ENCODE data around the gene KARS1.

KARS1 gene

DNA sequence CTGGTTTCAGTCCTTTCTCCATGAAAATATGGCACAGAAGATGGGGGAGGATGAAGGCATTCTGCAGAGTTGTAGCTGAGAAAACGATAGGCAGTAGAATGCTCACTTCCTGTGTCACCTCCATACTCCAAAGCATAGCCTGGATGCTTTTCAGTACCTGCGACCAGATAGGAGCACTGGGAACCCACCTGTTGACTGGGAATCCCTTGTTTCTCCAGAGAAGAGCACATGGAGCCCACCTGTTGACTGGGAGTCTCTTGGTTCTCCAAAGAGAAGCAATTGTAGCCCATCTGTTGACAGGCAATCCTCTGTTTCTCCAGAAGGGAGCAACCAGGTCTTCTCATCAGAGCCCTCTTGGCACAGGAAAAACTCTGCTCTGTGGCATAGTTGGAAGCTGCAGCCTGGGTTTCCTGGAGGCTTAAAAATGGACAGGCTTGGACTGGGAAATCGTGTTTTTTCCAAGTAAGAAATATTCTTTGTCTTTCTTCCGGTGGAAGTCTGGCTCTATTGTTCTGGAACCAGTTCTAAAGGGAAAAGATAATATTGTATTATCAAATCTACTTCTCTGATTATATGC is 13.3 kb upstream of the KARS1 start:
- Histone ChIP-seq H3K4me1 (ENCODE audit: insufficient read depth, low read length) (no peaks in the 10 kb centered on the region), H3K9ac (ENCODE audit: low read depth, low read length) (no peak overlapping the region), H3K9me3 (ENCODE audit: insufficient read depth, low read length, severe bottlenecking) (no peaks in the 10 kb centered on the region), H3K27me3 (ENCODE audit: insufficient read depth, low read length, poor library complexity) (no peaks in the 10 kb centered on the region), H4K20me1 (ENCODE audit: insufficient read depth, low read length) (peaks cover 11% of the 10 kb centered on the region; the same call in 1 of the 2 replicates), H3K36me3 (ENCODE audit: insufficient read depth, low read length) (peaks cover 34% of the 10 kb centered on the region), H3K4me2 (ENCODE audit: insufficient read depth, low read length) (no peak overlapping the region), H2AFZ (ENCODE audit: low read depth, low read length) (no peak overlapping the region), H3K27ac (ENCODE audit: low read length) (no peak overlapping the region), H3K4me3 (ENCODE audit: low read depth in 1 of 2, low read length in 2 of 2) (no peak overlapping the region), H3K79me2 (ENCODE audit: insufficient read depth, low read length) (peaks cover 4% of the 10 kb centered on the region; the same call in 1 of the 2 replicates)
- ATAC-seq (ENCODE audit: insufficient read depth, low read depth), result no peak
- no peak for DNase-seq
- TF ChIP-seq, protein P1, sequence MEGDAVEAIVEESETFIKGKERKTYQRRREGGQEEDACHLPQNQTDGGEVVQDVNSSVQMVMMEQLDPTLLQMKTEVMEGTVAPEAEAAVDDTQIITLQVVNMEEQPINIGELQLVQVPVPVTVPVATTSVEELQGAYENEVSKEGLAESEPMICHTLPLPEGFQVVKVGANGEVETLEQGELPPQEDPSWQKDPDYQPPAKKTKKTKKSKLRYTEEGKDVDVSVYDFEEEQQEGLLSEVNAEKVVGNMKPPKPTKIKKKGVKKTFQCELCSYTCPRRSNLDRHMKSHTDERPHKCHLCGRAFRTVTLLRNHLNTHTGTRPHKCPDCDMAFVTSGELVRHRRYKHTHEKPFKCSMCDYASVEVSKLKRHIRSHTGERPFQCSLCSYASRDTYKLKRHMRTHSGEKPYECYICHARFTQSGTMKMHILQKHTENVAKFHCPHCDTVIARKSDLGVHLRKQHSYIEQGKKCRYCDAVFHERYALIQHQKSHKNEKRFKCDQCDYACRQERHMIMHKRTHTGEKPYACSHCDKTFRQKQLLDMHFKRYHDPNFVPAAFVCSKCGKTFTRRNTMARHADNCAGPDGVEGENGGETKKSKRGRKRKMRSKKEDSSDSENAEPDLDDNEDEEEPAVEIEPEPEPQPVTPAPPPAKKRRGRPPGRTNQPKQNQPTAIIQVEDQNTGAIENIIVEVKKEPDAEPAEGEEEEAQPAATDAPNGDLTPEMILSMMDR (IDR thresholded peaks at IDR 0.05; ENCODE audit: borderline replicate concordance, extremely low read depth, low read length, poor library complexity, severe bottlenecking), result no peak
- TF ChIP-seq EZH2 (IDR thresholded peaks at IDR 0.05; ENCODE audit: borderline replicate concordance, low read depth, low read length, severe bottlenecking), result no peak

- DNase-seq (no peak), ATAC-seq (ENCODE audit: insufficient read depth, low read depth) (no peak)
- no peak for TF ChIP-seq EZH2 (IDR thresholded peaks at IDR 0.05; ENCODE audit: borderline replicate concordance, low read depth, low read length, severe bottlenecking)
- TF ChIP-seq, protein P1 (IDR thresholded peaks at IDR 0.05; ENCODE audit: borderline replicate concordance, extremely low read depth, low read length, poor library complexity, severe bottlenecking), result no peak
- H3K9me3 ChIP-seq (ENCODE audit: insufficient read depth, low read length, severe bottlenecking), result no peaks in the 10 kb centered on the region
- H4K20me1 ChIP-seq (ENCODE audit: insufficient read depth, low read length), result peaks cover 11% of the 10 kb centered on the region; the same call in 1 of the 2 replicates
- peaks cover 39% of the 10 kb centered on the region for H3K36me3 ChIP-seq (ENCODE audit: insufficient read depth, low read length)
- no peak overlapping the region for H3K4me3 ChIP-seq (ENCODE audit: low read depth in 1 of 2, low read length in 2 of 2)
- H3K27me3 ChIP-seq (ENCODE audit: insufficient read depth, low read length, poor library complexity), result no peaks in the 10 kb centered on the region
- H3K9ac ChIP-seq (ENCODE audit: low read depth, low read length), result no peak overlapping the region
- no peaks in the 10 kb centered on the region for H3K4me1 ChIP-seq (ENCODE audit: insufficient read depth, low read length)
- no peak overlapping the region for H2AFZ ChIP-seq (ENCODE audit: low read depth, low read length)
- peaks cover 7% of the 10 kb centered on the region; the same call in 1 of the 2 replicates for H3K79me2 ChIP-seq (ENCODE audit: insufficient read depth, low read length)
- no peak overlapping the region for H3K27ac ChIP-seq (ENCODE audit: low read length)
- H3K4me2 ChIP-seq (ENCODE audit: insufficient read depth, low read length), result no peak overlapping the region
These were observed 12.9 kb upstream of the KARS1 start for GRCh38 chr16:75660321-75660720.

DNA sequence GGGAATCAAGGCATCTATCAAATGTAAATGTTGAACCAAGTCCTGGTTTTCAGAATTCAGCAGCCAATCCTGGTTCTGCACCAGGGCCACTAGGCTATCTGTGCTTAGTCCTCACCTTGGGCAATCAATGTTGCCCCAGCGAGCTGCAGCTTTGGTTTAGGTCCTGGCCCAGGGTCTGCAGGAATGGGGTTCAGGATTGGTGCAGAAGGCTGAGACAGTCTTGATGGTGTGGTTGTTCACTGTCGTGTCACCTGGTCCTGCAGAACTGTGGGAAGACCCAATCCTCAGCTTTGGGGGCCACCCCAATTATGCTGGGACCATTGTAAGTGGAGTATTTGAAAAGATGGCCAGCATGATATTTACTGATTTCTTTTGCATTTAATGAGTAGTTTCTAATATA is 10.7 kb upstream of the KARS1 start:
- no peak overlapping the region for H3K27ac ChIP-seq (ENCODE audit: low read length)
- H3K9ac ChIP-seq (ENCODE audit: low read depth, low read length), result no peak overlapping the region
- no peaks in the 10 kb centered on the region for H3K9me3 ChIP-seq (ENCODE audit: insufficient read depth, low read length, severe bottlenecking)
- H3K4me3 ChIP-seq (ENCODE audit: low read depth in 1 of 2, low read length in 2 of 2), result no peak overlapping the region
- H3K27me3 ChIP-seq (ENCODE audit: insufficient read depth, low read length, poor library complexity), result no peaks in the 10 kb centered on the region
- DNase-seq (no peak), ATAC-seq (ENCODE audit: insufficient read depth, low read depth) (no peak; the same call in 2 of the 3 replicates)
- peaks cover 60% of the 10 kb centered on the region for H3K36me3 ChIP-seq (ENCODE audit: insufficient read depth, low read length)
- peaks cover 23% of the 10 kb centered on the region for H3K79me2 ChIP-seq (ENCODE audit: insufficient read depth, low read length)
- H2AFZ ChIP-seq (ENCODE audit: low read depth, low read length), result no peak overlapping the region
- TF ChIP-seq, protein P1 (IDR thresholded peaks at IDR 0.05; ENCODE audit: borderline replicate concordance, extremely low read depth, low read length, poor library complexity, severe bottlenecking), result no peak
- TF ChIP-seq EZH2 (IDR thresholded peaks at IDR 0.05; ENCODE audit: borderline replicate concordance, low read depth, low read length, severe bottlenecking), result no peak
- peaks cover 18% of the 10 kb centered on the region; the same call in 1 of the 2 replicates for H4K20me1 ChIP-seq (ENCODE audit: insufficient read depth, low read length)
- no peaks in the 10 kb centered on the region for H3K4me1 ChIP-seq (ENCODE audit: insufficient read depth, low read length)
- no peak overlapping the region for H3K4me2 ChIP-seq (ENCODE audit: insufficient read depth, low read length)
